SW480 (cell line): ENCODE results near the gene POLA2.
"Not testable (repeated sequence)": the region's sequence is repeated elsewhere in the genome, so short reads cannot be mapped to it uniquely, and the experiment has no call there.

Source experiments
- DNase-seq: peaks from one replicate; pipeline ENCODE4 v3.0.0-alpha.2; 2016; ENCODE audit warnings: low spot score

The POLA2 gene

GRCh38 chr11:65308281-65308891 lies 46.6 kb downstream of the POLA2 start:
- no peak for DNase-seq

DNA sequence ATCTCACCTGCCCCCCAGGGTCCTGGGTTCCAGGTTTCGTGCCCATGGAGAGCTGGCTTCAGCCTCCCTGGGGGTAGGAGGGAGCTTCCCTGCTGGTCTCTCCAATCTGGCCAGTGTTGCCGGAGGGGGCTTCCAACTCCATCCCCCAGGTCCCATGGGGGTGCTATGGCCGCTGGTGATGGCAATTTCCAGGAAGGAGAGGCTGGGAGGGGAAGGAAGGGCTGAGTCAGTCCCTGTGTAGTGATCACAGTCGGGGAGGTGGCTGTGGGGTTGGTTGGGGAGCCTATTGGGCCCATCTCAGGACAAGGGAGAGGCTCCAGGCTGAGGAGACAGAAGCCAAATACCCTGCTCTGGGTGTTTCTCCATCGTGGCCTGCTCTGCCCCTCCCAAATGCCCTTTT lies 47.2 kb downstream of the POLA2 start:
- DNase-seq = no peak

- no peak for DNase-seq
Measured at GRCh38 chr11:65310215-65310614, 48.5 kb downstream of the POLA2 start.

- DNase-seq = no peak
Measured at GRCh38 chr11:65310736-65311135, 49.0 kb downstream of the POLA2 start.

- DNase-seq = no peak
Measured at GRCh38 chr11:65311170-65311678, 49.5 kb downstream of the POLA2 start.

DNA sequence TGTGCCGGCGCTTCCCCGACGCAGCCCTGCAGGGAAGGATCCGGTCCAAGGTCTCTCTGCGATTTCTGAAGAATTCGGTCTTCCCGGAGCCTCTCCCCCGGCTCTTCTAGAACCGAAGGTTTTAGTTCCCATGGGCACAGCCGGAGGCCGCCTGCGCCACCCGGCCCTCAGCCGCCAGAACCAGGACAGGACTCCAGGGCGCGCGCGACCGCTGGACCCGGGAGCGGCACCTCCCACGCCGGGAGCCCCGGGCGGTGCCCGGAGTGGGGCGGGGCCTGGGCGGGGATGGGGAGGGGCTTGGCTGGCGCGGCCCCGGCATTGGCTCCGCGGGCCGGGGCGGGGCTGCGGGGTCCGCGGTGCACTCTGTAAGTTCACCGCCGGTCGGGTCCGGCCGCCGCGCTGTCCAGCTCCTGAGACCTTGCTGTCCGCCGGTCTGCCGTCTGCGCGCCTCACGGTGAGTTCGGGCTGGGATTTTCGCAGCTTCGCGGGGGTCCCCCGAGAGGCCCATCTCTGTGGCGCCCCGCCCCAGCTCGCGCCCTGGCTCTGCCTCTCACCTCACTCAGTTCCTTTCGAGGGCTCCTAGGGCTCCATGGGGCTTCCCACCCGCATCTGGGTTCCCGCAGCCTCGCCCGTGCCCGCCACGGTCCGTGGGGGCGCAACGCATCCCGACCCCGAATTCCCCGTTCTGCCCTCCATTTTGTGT lies 52.9 kb downstream of the POLA2 start, which contains the start of gene CDC42EP2:
CDC42EP2 (plus strand) TSS at position 366 of the 703 bp plus-strand sequence. CDS start 6,033 bp downstream, outside the sequence.
- peak; percentile 76 for DNase-seq

DNA sequence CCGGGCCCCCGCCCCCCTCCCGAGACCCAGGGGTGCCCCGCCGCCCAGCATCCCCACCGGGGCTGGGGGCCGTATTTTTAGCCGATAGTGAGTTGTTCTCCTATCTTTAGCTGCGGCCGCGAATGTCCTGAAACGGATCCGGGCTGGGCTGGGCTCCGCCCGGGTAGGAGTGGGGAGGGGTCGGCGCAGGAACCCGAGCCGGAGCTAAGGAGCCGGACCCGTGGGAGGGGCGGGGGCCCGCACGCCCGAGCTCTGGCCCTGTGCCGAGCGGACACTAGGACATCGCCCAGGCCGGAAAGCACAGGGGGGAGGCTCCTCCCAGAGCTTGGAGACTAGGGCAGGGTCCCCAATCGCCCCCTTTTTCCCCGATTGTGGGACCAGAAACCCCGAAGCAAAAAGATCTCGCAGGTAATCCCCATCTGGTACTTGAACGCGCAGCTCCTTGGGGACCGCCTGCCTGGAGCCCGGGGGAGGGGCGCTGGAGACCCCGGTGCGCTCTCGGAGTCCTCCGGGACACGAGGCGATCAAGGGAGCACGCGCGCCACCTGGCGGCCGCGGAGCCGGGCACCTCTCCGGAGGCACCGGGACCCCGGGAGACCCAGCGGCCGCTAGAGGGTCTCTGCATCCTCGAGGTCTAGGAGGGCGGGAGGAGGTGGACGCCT lies 53.6 kb downstream of the POLA2 start:
- DNase-seq = peak; percentile 68

DNA sequence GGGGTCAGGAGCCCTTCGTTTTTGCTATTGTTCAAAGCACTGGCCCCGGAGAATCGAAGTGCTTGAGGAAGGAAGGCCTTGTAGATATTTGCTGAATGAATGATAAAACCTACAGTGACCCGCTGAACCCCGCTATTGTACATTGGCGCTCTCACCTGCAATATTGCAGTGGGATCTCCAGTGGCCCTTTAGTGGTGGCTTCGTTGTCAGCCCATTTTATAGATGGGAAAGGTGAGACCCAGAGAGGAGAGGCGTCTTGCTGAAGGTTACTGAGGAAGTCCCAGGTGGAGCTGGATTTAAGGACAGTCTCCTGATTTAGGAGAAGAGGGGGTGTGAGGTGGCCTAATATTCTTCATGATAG lies 54.1 kb downstream of the POLA2 start:
- DNase-seq = no peak

GRCh38 chr11:65316227-65317024 lies 54.7 kb downstream of the POLA2 start:
- DNase-seq = no peak

DNA sequence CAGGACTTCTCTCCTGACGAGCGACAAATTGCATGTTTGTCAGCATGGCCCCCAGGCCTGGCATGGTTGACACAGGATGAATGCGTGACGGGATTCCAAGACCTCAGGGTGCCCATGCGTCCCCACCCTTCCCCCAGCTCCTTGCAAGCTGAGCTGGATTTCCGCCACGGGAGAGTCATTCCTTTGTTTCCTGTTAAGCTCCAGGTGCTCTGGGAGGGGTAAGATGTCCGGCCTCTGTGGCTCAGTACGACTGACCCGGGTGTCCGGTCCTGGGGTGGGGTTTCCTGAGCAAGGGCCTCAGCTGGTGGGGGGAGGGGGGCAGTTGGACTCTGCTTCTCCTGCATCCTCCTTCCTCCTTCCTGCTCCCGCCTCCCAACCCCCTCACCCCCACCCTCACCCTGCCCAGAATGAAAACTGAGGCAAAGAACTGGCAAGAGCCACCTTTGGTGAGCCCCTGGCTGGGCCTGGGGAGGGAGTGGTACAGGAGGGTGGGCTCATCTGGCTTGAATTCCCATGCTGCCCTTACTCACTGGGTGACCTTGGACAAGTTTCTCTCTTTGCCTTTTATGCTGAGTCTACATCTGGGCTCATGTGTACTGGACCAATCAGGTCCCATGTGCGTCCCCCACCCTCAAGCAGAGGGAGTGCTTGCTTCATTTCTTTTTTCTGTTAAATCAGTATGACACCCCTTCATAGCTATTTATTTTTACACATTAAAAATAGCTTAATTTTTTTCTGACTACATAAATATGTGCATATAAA lies 55.4 kb downstream of the POLA2 start:
- peak; percentile 58 for DNase-seq

GRCh38 chr11:65320386-65321075 lies 58.8 kb downstream of the POLA2 start:
- DNase-seq = no peak

DNA sequence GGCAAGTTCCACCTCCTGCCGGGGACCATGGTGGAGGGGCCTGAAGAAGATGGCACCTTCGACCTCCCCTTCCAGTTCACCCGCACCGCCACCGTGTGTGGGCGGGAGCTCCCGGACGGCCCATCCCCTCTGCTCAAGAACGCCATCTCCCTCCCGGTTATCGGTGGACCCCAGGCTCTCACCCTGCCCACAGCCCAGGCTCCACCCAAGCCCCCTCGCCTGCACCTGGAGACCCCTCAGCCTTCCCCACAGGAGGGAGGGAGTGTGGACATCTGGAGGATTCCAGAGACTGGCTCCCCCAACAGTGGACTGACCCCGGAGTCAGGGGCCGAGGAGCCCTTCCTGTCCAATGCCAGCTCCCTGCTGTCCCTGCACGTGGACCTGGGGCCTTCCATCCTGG lies 59.3 kb downstream of the POLA2 start:
- no peak for DNase-seq

GRCh38 chr11:65321828-65322485 lies 60.2 kb downstream of the POLA2 start:
- DNase-seq = no peak

DNA sequence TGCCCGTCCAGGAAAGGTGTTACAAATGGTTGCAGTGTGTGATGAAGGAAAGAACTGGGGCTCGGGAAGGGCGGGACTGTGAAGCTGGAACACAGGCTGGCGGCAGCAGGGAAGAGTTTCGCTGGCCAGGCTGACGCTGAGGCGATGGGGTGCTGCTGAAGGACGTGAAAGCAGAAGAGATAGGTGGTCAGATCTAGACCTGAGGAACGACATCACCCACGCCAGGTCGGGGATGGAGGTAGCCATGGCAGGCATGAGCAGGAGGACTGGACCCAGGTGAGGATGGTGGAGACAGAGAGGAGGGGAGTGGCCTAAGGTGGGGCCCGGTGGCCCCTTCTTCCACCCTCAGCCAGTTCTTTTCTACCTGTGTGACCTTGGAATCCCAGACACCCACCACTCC lies 62.1 kb downstream of the POLA2 start:
- no peak for DNase-seq

DNA sequence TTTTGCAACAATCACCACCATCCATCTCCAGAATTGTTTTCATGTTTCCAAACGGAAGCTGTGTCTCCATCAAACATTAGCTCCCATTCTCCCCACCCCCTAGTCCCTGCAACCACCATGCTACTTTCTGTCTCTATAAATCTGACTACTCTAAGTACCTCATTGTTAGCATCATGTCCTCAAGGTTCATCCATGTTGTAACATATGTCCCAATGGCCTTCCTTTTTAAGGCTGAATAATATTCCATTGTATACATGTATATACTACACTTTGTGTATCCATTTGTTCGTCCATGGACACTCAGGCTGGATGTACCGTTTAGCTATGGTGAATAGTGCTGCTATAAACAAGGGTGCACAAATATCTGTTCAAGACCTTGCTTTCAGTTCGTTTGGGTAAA lies 63.7 kb downstream of the POLA2 start:
- no peak for DNase-seq

- DNase-seq = no peak
Measured at GRCh38 chr11:65327021-65327420, 65.3 kb downstream of the POLA2 start.

DNA sequence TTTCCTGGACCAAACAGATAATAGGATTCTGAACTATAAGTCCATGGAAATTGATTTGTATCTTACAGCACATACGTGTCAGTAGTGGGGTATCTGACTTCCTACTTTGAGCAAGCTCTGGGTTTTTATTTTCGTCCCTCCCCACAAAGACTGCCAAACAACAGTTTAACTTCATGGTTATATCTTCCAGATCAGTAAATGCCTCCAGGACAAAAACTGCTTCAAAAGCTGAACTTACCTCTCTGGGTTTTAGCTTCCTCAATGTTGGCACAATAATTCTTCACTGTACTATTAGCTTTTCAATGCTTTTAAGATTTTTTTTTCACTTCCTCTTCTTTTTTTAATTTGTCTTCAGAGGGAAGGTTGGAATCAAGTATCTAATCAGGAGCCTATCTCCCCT lies 67.7 kb downstream of the POLA2 start:
- no peak for DNase-seq

GRCh38 chr11:65329944-65330403 lies 68.2 kb downstream of the POLA2 start:
- peak; percentile 87 for DNase-seq

- no peak for DNase-seq
Measured at GRCh38 chr11:65330544-65330943, 68.8 kb downstream of the POLA2 start.

GRCh38 chr11:65332591-65332990 lies 70.8 kb downstream of the POLA2 start:
- DNase-seq = not testable (repeated sequence)
